DMS79 (cell line): ENCODE measurements around the gene ZDHHC16.
A peak's percentile ranks its signal among the peaks of the same experiment; 100 is the strongest.
"Not testable (repeated sequence)": the region's sequence is repeated elsewhere in the genome, so short reads cannot be mapped to it uniquely, and the experiment has no call there.

ENCODE experiments used
- DNase-seq: peaks from one replicate; lab custom pipeline; 2025; lab: John Stamatoyannopoulos, UW

ZDHHC16 gene

GRCh38 chr10:97434557-97434956, 11.4 kb upstream of the ZDHHC16 start:
- no peak for DNase-seq

GRCh38 chr10:97435211-97435610, 10.8 kb upstream of the ZDHHC16 start:
- DNase-seq, result no peak

GRCh38 chr10:97442277-97442676, 3.7 kb upstream of the ZDHHC16 start:
- no peak for DNase-seq

- no peak for DNase-seq
Measured at GRCh38 chr10:97444212-97444611, 1.8 kb upstream of the ZDHHC16 start.

DNA sequence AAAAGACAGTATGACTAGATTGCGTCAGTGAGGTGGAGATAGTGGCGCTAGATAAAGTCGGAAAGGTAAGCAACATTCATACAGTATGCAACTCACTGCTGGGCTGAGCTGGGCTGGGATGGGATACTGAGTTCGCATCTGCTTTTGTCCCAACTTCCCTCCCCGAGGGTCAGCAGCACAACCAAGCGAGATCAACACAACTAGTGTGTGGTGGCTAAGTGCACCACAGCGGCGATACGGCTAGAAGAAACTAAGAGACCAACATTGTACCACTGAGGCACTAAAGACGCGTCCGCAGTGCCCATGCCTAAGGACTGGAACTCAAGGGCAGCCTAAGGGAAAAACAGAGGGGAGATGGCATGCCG, 636 bp upstream of the ZDHHC16 start:
- no peak for DNase-seq

GRCh38 chr10:97450828-97451227, 4.9 kb downstream of the ZDHHC16 start:
- DNase-seq, result no peak

DNA sequence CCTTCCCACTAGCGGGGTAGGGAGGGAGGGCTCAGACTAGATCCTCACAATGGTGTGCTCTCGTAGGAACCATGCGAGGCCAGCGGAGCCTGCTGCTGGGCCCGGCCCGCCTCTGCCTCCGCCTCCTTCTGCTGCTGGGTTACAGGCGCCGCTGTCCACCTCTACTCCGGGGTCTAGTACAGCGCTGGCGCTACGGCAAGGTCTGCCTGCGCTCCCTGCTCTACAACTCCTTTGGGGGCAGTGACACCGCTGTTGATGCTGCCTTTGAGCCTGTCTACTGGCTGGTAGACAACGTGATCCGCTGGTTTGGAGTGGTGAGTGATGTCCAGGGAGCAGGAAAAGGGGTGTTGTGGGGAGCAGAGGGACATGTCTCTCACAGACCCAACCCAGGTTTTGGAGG, 5.6 kb downstream of the ZDHHC16 start:
- DNase-seq, result no peak

DNA sequence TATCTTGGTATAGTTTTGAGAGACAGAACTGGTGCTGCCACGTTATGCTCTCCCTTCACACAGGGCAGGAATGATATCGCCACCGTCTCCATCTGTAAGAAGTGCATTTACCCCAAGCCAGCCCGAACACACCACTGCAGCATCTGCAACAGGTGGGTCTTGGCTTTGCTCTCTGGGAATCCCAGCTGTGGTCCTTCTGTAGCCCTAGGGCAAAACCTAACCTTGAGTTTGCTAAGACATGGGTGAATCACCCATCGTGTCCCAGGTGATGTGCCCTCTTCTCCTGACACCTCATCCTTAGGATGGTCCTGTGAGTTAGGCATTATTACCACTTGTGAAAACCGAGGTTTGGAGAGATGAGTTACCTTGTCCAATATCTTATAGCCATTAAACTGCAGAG, 6.4 kb downstream of the ZDHHC16 start:
- DNase-seq, result no peak

DNA sequence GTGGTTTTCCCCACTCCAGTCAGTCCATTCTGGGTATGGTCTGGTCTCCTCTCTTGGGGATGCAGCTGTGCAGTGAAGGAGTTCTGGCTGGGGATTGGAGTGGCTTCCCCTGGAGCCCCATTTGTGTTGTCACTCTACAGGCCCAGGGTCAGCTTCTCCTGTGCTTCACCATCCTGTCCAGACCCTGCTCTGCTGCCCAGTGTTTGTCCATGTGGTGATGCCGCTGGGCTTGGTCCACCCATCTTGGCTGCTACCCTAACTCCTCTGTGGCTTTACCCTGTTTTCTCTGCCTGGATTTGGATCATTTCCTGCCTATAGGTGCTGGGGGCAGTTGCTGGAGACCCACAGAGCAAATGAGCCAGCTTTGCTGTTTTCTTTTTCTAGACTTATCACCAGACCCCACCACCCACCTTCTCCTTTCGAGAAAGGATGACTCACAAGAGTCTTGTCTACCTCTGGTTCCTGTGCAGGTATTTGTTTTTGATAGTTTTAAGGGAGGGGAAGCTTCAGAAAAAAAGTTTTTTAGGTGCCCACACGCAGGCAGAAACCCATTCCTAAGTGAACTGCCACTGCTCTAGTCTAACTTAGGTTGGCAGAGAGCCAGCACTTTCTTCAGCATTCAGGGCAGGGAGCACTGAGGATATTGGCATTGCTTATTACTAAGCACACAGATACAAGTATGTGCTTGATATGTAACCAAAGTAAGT, 8.5 kb downstream of the ZDHHC16 start:
- no peak for DNase-seq

DNA sequence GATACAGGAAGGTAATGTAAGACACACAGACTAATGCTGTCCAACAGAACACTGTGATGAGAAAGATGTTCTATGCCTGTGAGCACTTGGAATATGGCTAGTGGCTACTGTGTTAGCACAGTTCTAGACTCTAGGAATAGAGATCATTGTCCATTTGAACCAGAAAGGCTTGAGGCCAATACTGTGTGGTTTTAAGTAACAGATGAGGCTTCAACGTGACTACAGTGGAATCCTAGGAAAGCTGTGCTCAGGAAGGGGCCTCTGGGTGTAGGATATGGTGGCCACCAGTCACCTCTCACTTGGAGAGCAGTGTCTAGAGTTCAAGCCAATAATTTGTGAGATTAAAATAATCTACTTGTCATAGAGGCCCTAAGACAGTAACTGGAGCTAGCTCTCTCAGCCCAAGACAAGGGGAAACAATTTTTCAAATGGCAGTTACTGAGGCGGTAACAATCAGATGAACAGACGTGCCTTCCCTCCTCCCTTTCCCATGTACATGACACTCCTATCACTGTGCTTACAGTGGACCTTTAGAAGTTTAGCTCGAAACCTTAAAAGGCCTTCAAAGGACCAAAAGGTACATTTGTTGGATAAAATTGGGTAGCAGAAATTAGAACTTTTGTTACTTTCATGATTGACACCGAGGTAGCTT, 10.2 kb downstream of the ZDHHC16 start:
- no peak for DNase-seq

- DNase-seq, result no peak
Measured at GRCh38 chr10:97456686-97457065, 10.7 kb downstream of the ZDHHC16 start.

- DNase-seq, result no peak
Measured at GRCh38 chr10:97459111-97459510, 13.1 kb downstream of the ZDHHC16 start.

- DNase-seq, result no peak
Measured at GRCh38 chr10:97459933-97460332, 14.0 kb downstream of the ZDHHC16 start.

DNA sequence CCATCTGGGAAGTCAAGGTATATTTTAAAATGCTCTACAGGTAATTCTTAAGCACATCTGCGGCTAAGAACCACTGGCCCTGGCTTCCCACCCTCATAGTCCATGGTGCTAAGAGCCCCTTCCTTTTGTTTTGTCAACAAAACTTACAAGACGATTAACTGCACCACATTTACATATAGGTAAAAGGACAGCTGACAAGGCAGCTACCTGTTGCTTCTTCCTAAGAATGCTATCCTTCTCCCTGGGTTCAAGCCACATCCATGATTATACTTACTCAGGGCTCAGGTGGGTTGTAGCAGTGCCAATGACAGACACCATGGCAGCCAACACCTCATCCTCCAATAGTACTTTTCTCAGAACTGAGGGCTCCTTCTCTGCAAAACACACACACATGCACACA, 16.3 kb downstream of the ZDHHC16 start:
- no peak for DNase-seq

- peak; percentile 4 for DNase-seq
Measured at GRCh38 chr10:97463363-97464132, 17.6 kb downstream of the ZDHHC16 start.

DNA sequence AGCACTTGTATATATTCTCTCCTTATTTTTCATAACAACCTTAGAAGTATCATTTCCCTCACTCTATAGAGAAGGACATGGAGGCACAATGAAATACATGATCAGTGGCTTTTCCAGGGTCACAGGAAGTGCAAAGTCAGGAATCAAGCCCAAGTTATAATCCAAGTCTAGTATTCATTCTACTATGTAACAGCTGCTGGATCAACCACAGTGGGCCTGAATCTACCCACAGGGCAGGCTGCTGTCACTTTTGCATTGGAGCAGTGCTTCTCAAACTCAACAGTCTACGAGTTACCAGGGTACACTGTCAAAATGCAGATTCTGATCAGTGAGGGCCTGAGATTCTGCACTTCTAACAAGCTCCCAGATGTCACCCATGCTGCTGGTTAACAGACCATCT, 18.3 kb downstream of the ZDHHC16 start:
- no peak for DNase-seq

DNA sequence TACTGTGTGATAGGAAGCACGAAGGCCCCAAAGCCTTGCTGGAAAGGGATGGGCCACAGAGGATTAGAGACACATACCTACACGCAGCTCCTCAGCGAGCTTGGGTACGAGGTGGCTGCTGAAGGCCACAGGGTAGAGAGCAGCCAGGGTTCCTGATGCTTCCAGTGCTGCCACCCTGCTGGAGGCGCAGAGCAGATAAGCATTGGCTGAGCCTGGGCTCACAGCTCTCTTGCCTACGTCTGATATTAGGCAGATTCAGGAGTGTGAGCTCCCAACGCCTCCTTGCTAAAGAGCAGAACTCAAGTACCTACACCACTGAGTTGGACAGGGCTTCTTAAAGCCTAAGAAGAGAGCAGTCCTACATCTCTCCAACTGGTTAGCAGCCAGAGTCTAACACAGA, 20.0 kb downstream of the ZDHHC16 start:
- DNase-seq, result no peak

DNA sequence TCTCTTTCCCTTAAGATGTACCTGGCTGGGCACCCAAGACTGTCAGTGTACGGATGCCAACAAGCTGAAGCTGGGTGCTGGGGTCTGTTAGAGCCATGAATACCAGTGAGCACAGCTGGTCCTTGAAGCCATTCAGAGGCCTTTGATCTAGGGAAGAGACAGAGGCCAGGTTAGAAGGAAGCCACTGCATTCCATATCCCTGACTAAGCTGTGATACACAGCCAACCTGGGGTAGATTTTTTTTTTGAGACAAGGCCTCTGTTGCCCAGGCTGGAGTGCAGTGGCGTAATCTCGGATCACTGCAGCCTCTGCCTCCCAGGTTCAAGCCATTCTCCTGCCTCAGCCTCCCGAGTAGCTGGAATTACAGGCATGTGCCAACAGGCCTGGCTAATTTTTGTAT, 20.8 kb downstream of the ZDHHC16 start:
- DNase-seq, result no peak

GRCh38 chr10:97468162-97468561, 22.2 kb downstream of the ZDHHC16 start:
- no peak for DNase-seq

DNA sequence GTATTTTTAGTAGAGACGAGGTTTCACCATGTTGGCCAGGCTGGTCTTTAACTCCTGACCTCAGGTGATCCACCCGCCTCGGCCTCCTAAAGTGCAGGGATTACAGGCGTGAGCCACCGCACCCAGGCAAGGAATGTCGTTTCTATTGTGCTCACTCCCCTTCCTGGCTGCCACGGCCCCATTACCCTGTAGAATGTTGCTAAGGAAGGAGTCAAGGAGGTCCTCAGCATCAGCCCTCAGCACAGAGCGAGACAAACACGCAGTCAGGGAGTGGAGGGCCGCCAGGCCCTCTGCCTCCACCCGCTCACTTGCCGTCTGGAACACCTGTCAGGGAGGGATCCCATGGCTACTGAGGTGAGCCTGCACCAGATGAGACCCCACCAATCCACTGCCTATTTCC, 22.8 kb downstream of the ZDHHC16 start:
- not testable (repeated sequence) for DNase-seq

DNA sequence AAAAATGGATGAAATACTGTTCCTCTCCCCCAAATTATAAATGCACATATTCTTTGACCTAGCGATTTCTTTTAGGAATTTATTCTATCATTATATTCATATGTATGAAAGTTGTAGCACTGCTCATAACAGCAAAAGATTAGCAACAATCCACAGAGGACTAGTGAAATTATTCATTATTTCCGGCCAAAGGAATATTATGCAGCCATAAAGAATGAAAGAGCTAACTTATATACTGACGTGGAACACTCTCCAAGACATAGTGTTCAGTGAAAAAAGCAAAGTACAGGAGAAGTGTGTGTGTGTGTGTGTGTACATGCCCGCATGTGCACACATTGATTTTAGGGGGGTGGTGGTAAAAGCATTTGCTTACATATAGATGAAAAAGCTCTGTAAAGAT, 28.9 kb downstream of the ZDHHC16 start:
- no peak for DNase-seq

GRCh38 chr10:97475936-97476594, 30.1 kb downstream of the ZDHHC16 start:
- no peak for DNase-seq

GRCh38 chr10:97479410-97479809, 33.4 kb downstream of the ZDHHC16 start:
- not testable (repeated sequence) for DNase-seq
